ENCODE measurements around the gene SNRPD3.

The SNRPD3 gene

GRCh38 chr22:24576778-24577177 is 21.0 kb downstream of the SNRPD3 start:
- no peak for DNase-seq

- no peak for DNase-seq
Measured at GRCh38 chr22:24578355-24579257, 22.8 kb downstream of the SNRPD3 start.

- no peak for DNase-seq
Measured at GRCh38 chr22:24579258-24579601, 23.4 kb downstream of the SNRPD3 start.

GRCh38 chr22:24580276-24580675 is 24.5 kb downstream of the SNRPD3 start:
- DNase-seq = no peak

DNA sequence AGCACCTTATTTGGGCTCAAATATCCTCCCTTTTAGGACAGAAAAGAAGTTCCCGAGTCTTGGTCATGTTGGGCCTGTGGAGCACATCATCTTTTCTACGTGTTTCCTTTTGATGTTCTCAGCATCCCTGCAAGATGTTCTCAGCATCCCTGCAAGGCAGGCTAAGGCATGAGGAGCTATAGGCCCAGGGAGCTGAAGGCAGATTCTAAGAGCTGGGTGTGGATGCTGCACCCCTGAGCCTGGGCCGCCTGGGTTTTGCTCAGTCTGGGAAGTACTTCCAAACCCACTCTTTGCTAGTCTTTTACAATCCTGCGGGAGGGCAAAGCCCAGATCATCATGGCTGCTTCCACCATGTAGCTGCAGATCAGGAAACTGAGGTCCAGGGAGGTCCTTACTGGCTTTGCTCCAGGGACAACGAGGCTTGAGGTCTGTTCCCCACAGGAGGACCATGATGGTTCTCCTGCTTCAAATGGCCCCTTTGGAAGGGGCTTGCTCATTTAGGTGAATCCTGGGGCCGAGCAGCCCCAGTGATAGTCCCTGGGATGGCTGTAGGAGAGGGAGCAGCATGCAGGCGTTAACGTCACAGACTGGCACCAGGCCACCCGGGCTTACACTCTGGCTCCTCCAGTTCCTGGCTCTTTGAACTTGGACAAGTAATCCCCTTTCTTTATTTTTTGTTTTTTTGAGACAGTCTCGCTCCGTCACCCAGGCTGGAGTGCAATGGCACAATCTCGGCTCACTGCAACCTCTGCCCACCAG is 26.4 kb downstream of the SNRPD3 start:
- DNase-seq = no peak

GRCh38 chr22:24583221-24584165 is 27.7 kb downstream of the SNRPD3 start:
- DNase-seq = no peak

- DNase-seq = no peak
Measured at GRCh38 chr22:24584166-24584790, 28.5 kb downstream of the SNRPD3 start.

GRCh38 chr22:24584871-24585411 is 29.1 kb downstream of the SNRPD3 start:
- no peak for DNase-seq

DNA sequence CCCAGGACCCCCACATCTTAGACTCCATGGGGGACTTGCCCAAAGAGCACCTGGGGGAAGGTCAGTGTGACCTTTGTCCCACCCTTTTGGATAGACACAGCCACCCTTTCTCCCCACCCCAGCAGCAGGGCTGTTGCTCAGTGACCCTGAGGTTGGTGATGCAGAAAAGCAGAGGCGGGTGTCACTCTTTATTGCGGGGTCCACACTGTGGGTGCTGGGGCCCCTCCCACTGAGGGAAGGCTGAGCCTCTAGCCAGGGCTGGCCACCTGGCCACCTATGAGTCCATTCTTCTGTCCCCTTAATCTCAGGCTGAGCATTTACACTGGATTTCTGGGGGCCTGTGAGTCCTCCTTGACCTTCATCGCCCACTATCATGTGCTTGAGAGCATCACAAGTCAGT is 29.7 kb downstream of the SNRPD3 start:
- no peak for DNase-seq

DNA sequence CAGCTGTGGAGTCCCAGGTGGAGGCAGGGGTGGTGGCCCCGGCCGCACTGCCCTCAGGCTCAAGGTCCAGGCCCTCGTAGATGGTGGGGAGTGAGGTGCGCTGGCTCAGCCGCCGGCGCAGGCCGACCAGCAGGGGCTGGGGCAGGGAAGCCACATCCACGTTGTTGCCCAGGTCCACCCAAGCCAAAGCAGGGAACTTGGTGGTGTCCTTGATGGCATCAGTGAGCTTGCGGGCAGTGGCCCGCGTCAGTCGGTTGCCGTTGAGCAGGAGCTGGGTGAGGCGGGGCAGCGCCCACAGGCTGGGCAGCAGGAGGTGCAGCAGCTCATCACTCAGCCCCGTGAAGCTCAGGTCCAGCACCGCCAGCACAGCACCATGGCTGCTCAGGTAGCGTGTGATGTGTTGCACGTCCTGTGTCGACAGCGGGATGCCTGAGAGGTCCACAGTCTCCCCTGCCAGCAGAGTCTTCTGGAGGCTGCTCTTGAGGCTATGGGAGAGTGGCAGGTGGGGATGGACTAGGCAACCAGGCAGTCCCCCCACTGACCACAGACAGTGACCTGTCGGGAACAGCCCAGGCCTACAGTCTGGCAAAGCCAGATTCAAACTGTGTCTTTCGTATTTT is 30.2 kb downstream of the SNRPD3 start:
- no peak for DNase-seq

DNA sequence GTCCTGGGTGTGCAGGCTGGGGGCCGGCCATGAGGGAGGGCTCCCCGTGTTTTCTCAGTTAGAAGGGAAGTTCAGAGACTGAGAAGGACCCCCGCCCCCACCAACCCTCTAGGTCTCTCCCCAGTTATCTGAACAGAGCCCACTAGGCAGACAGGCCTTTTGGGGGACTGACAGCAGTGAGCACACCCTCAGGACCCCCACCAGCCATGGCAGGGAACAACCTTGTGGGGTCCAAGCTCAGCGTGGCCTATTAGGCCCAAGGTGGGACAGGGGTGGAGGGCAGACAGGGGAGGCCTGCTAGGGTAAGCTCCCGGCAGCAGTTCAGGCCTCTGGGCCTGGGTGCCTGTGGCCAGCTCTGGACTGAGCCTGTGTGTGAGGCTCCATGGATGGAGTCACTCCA is 31.5 kb downstream of the SNRPD3 start:
- no peak for DNase-seq

- DNase-seq = no peak
Measured at GRCh38 chr22:24587948-24588347, 32.1 kb downstream of the SNRPD3 start.

GRCh38 chr22:24588381-24588756 is 32.6 kb downstream of the SNRPD3 start:
- no peak for DNase-seq

- no peak for DNase-seq
Measured at GRCh38 chr22:24588757-24589481, 33.1 kb downstream of the SNRPD3 start.

- DNase-seq = no peak
Measured at GRCh38 chr22:24589518-24590030, 33.8 kb downstream of the SNRPD3 start.

DNA sequence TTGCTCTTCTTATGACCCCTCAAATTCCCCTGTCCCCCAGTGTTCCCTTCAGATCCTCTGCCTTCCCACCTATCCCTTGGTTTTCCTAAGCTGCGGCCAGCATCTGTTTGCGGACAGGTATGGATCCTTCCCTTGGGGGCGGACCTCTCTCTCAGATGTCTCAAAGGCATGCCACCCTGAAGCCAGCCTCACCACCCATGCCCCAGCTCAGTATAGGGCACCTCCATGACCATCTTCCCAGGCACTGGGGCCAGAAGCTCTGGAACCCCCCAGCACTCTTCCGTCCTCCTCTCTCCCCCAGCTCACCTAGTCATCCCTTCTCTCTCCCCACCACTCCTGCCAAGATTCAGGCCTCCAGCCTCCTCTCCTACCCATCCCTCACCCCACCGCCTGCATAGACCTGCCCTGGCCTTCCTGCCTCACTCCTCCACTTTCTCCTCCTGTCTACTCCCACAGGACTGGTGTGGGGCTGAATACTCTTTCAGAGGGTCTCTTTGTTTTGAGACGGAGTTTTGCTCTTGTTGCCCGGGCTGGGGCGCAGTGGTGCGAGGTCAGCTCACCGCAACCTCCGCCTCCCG is 34.9 kb downstream of the SNRPD3 start:
- DNase-seq = no peak

DNA sequence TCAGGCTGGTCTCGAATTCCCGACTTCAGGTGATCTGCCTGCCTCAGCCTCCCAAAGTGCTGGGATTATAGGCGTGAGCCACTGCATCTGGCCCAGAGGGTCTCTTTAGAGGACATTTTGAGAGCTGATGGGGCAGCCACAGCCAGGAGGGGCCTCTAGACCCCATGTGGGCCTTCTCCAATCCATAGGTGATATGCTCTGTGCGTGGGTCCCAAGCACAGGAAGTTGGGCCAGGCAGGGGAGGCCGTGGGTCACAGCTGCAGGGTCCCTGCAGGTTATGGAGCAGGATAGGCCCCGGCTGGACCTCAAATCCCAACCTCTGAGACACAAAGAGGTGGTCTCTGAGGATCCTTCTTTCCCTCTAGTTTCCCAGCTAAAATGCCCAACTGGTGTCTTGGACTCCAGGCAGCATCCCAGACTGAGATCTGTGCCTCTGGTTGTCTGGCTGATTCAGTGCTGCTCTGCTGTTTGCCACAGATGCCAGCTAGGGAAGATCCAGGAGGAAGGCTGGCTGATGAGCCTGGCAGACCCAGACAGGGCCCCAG is 35.6 kb downstream of the SNRPD3 start:
- DNase-seq = no peak

- DNase-seq = no peak
Measured at GRCh38 chr22:24592058-24592850, 36.5 kb downstream of the SNRPD3 start.

- no peak for DNase-seq
Measured at GRCh38 chr22:24592851-24593558, 37.2 kb downstream of the SNRPD3 start, which contains the start of gene LRRC75B. TSS of gene LRRC75B (minus strand) at chr22:24593073. CDS start at chr22:24593039, 34 bp downstream.

Data from activated CD4-positive, alpha-beta T cell treated with anti-CD3 and anti-CD28 coated beads for 1 hour (primary cell).